Measurements from ENCODE around the gene KCNK10. TPM values are rescaled to one million over a fixed set of nuclear protein-coding genes. Genes with fewer than 3 reads are reported as not detected.
A peak's percentile ranks its signal among the peaks of the same experiment; 100 is the strongest.

Gene KCNK10
- total RNA-seq, 2 experiments from 2014 or later = not detected

GRCh38 chr14:88202286-88202685, 120.8 kb downstream of the KCNK10 start:
- H3K4me1 Mint-ChIP-seq (ENCODE audit: low read depth) = no peaks in the 10 kb centered on the region
- intact Hi-C loops (cut with micrococcal nuclease) = no loop called here
- H3K9me3 Mint-ChIP-seq = no peaks in the 10 kb centered on the region
- DNase-seq = no peak
- H3K36me3 Mint-ChIP-seq = no peaks in the 10 kb centered on the region
- POLR2A ChIA-PET = no interaction called here
- no peak overlapping the region for H3K27ac Mint-ChIP-seq
- no peak overlapping the region for H3K4me3 Mint-ChIP-seq
- H3K27me3 Mint-ChIP-seq = peaks cover 8% of the 10 kb centered on the region
- CTCF ChIA-PET = no interaction called here

DNA sequence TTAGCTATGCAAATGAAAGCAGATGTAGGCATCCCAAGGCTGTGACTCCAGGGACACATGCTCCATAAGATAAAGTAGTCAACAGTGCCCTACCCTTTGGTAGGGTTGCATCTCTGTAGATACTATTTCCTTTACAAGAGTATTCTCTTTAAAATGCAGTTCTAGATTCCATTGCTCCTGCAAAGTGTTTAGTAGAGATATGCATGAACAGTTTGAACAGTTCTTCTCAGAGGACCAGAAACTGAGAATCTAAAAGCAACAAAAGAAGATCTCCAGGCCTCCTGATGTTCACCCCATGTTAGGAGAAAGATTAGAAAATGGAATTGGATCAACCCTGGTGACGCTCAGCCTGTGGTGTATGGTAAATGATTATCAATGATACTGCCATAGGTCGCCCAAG, 121.2 kb downstream of the KCNK10 start:
- no peaks in the 10 kb centered on the region for H3K9me3 Mint-ChIP-seq
- ChIA-PET CTCF (no interaction called here), POLR2A (no interaction called here)
- DNase-seq = no peak
- peaks cover 8% of the 10 kb centered on the region for H3K27me3 Mint-ChIP-seq
- no peaks in the 10 kb centered on the region for H3K4me1 Mint-ChIP-seq (ENCODE audit: low read depth)
- H3K4me3 Mint-ChIP-seq = no peak overlapping the region
- intact Hi-C loops (cut with micrococcal nuclease) = no loop called here
- no peaks in the 10 kb centered on the region for H3K36me3 Mint-ChIP-seq
- no peak overlapping the region for H3K27ac Mint-ChIP-seq

- no peaks in the 10 kb centered on the region for H3K9me3 Mint-ChIP-seq
- peaks cover 17% of the 10 kb centered on the region for H3K27me3 Mint-ChIP-seq
- intact Hi-C loops (cut with micrococcal nuclease) = no loop called here
- ChIA-PET POLR2A (no interaction called here), CTCF (interaction anchor here (1.0 to 2.1 kb wide), 4 partner anchors 10 to 31 kb away, joined by 3 to 13 read pairs (median 8); no protein-coding TSS in a partner anchor)
- H3K4me3 Mint-ChIP-seq = no peak overlapping the region
- H3K36me3 Mint-ChIP-seq = no peaks in the 10 kb centered on the region
- H3K4me1 Mint-ChIP-seq (ENCODE audit: low read depth) = no peaks in the 10 kb centered on the region
- no peak for DNase-seq
- H3K27ac Mint-ChIP-seq = no peak overlapping the region
Measured at GRCh38 chr14:88199882-88200281, 123.2 kb downstream of the KCNK10 start.

DNA sequence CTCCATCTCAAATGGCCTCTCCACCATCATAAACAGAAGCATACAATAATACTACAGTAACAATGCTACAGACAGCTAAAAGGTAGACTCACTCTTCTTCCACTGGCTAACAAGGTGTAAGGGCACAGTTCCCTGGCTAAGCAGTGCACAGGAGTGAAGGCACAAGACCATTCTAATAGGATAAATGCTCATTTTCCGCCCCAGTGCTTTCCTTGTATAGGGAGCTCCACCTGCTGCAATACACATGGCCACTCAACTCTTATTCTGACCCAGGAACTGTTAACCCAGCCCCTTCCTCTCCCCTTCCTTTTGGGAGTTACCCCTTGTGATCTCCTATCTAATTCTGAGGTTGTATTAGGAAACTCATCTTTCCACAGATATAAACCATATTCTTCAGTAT, 124.6 kb downstream of the KCNK10 start:
- H3K9me3 Mint-ChIP-seq = no peaks in the 10 kb centered on the region
- no peaks in the 10 kb centered on the region for H3K4me1 Mint-ChIP-seq (ENCODE audit: low read depth)
- ChIA-PET CTCF (interaction anchor here (0.6 to 2.1 kb wide), 3 partner anchors 9 to 30 kb away, joined by 3 to 11 read pairs (median 5); no protein-coding TSS in a partner anchor), POLR2A (no interaction called here)
- H3K27ac Mint-ChIP-seq = no peak overlapping the region
- intact Hi-C loops (cut with micrococcal nuclease) = no loop called here
- no peak overlapping the region for H3K4me3 Mint-ChIP-seq
- peaks cover 24% of the 10 kb centered on the region for H3K27me3 Mint-ChIP-seq
- DNase-seq = no peak
- no peaks in the 10 kb centered on the region for H3K36me3 Mint-ChIP-seq

DNA sequence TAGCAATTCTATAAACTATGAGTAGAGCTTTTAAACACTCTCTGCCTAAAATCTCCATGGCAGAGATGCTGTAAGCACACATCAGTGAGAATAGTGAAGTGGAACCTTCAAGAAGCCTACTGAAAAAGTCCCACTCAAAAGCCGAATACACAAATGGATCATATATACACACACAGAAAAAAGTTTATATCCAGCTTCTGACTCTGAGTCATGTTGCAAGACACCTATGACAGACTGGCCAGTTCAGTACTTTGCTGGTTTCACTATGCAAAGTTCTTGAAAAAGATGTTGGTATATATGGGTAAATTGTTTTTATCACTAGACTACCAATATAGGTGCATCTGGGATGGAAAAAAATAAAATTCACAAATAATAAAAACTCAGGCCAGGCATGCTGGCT, 126.1 kb downstream of the KCNK10 start:
- no peak overlapping the region for H3K27ac Mint-ChIP-seq
- H3K36me3 Mint-ChIP-seq = no peaks in the 10 kb centered on the region
- intact Hi-C loops (cut with micrococcal nuclease) = no loop called here
- no peaks in the 10 kb centered on the region for H3K9me3 Mint-ChIP-seq
- no peak for DNase-seq
- H3K4me3 Mint-ChIP-seq = no peak overlapping the region
- no peaks in the 10 kb centered on the region for H3K4me1 Mint-ChIP-seq (ENCODE audit: low read depth)
- POLR2A ChIA-PET = no interaction called here
- peaks cover 26% of the 10 kb centered on the region for H3K27me3 Mint-ChIP-seq
- CTCF ChIA-PET = no interaction called here

- no peak for DNase-seq
- H3K27ac Mint-ChIP-seq = no peak overlapping the region
- peaks cover 30% of the 10 kb centered on the region for H3K27me3 Mint-ChIP-seq
- H3K9me3 Mint-ChIP-seq = no peaks in the 10 kb centered on the region
- ChIA-PET POLR2A (no interaction called here), CTCF (interaction anchor here (1.4 kb wide), 1 partner anchor 28 kb away, joined by 5 read pairs; no protein-coding TSS in a partner anchor)
- intact Hi-C loops (cut with micrococcal nuclease) = no loop called here
- H3K4me3 Mint-ChIP-seq = no peak overlapping the region
- no peaks in the 10 kb centered on the region for H3K36me3 Mint-ChIP-seq
- no peaks in the 10 kb centered on the region for H3K4me1 Mint-ChIP-seq (ENCODE audit: low read depth)
Measured at GRCh38 chr14:88196116-88196890, 126.8 kb downstream of the KCNK10 start.

DNA sequence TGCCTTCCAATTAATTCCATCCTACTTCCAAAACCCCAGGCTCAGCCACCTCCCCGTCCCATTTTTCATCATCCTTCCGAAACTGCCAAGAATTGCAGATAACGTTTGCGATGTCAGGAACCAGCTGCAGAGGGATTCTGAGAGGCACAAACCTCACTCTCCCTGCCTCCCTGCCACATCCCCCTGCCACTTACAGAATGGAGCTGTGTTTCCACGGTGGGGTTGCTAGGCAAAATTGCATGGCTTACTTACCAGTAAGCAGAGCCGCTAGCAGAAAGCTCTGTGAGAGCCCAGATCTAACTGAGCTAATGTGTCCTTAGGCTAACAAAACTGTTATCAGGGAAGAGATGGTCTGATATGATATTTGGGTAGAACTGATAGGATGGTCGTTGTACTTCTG, 127.4 kb downstream of the KCNK10 start:
- Mint-ChIP-seq H3K27me3 (peaks cover 30% of the 10 kb centered on the region), H3K4me1 (ENCODE audit: low read depth) (no peaks in the 10 kb centered on the region), H3K4me3 (no peak overlapping the region), H3K9me3 (no peaks in the 10 kb centered on the region), H3K36me3 (no peaks in the 10 kb centered on the region), H3K27ac (no peak overlapping the region)
- CTCF ChIA-PET = interaction anchor here (0.9 to 1.6 kb wide), 3 partner anchors 26 to 39 kb away, joined by 3 to 5 read pairs (median 3); no protein-coding TSS in a partner anchor
- intact Hi-C loops (cut with micrococcal nuclease) = no loop called here
- no peak for DNase-seq
- POLR2A ChIA-PET = no interaction called here

- Mint-ChIP-seq H3K9me3 (no peaks in the 10 kb centered on the region), H3K4me3 (no peak overlapping the region), H3K27me3 (peaks cover 30% of the 10 kb centered on the region), H3K36me3 (no peaks in the 10 kb centered on the region), H3K27ac (no peak overlapping the region), H3K4me1 (ENCODE audit: low read depth) (no peaks in the 10 kb centered on the region)
- DNase-seq = no peak
- intact Hi-C loops (cut with micrococcal nuclease) = no loop called here
- ChIA-PET CTCF (interaction anchor here (1.6 kb wide), 1 partner anchor 25 kb away, joined by 3 read pairs; no protein-coding TSS in a partner anchor), POLR2A (no interaction called here)
Measured at GRCh38 chr14:88194531-88194930, 128.5 kb downstream of the KCNK10 start.

- Mint-ChIP-seq H3K36me3 (no peaks in the 10 kb centered on the region), H3K4me3 (no peak overlapping the region), H3K9me3 (no peaks in the 10 kb centered on the region), H3K27me3 (peaks cover 32% of the 10 kb centered on the region), H3K27ac (no peak overlapping the region), H3K4me1 (ENCODE audit: low read depth) (peaks cover 4% of the 10 kb centered on the region)
- ChIA-PET CTCF (interaction anchor here (4.3 kb wide), 1 partner anchor 43 kb away, joined by 46 read pairs; no protein-coding TSS in a partner anchor), POLR2A (no interaction called here)
- intact Hi-C loops (cut with micrococcal nuclease) = no loop called here
- no peak for DNase-seq
Measured at GRCh38 chr14:88191605-88192004, 131.5 kb downstream of the KCNK10 start.

DNA sequence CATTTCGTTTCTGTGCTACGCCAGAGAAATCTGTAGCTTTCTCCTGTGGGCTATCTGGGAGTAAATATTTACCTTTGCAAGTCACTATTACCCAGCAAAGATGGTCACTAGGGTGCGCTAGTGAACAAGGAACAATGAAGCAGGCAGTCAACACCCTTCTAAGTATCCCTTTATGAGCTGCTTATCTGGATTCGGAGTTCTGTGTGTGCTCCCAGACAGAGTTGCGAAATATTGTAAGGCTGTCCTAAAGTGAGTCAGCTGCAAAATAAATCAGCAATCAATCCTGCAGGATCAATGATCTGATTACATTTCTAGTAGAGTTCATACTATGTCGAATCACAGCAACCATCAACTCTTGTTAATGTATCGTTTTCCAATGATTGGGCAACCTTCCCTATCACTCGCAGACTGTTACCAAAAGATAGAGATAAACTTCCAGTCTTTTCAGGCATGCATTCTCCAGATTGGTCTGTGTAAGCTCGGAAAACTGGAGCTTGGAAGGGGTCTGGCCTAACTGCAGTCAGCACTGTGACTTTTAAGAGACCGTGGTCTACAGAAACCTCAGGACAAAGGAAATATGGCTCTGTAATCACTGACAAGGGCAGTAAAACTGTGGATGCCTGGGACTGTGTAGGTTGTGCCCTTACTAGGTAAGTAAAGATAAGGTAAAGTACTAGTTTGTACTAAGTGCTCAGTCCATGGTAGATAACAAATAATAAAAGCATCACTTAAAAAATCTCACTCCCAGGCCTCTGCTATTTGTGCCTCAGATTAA, 133.5 kb downstream of the KCNK10 start:
- intact Hi-C loops (cut with micrococcal nuclease) = loop anchor here (1.0 to 10.0 kb wide), 2 partner anchors 45 to 195 kb away; partner anchors contain the start of gene SPATA7
- ChIA-PET CTCF (interaction anchor here (0.7 to 4.3 kb wide), 27 partner anchors 9 to 411 kb away, joined by 3 to 46 read pairs (median 4); partner anchors contain the start of gene GALC), POLR2A (no interaction called here)
- DNase-seq = peak; percentile 64
- Mint-ChIP-seq H3K36me3 (no peaks in the 10 kb centered on the region), H3K27me3 (peaks cover 20% of the 10 kb centered on the region), H3K27ac (no peak overlapping the region), H3K4me1 (ENCODE audit: low read depth) (peaks cover 4% of the 10 kb centered on the region), H3K9me3 (no peaks in the 10 kb centered on the region), H3K4me3 (no peak overlapping the region)

GRCh38 chr14:88188745-88189416, 134.2 kb downstream of the KCNK10 start:
- no peaks in the 10 kb centered on the region for H3K36me3 Mint-ChIP-seq
- H3K27ac Mint-ChIP-seq = no peak overlapping the region
- H3K4me3 Mint-ChIP-seq = no peak overlapping the region
- CTCF ChIA-PET = interaction anchor here (0.7 to 4.3 kb wide), 26 partner anchors 10 to 412 kb away, joined by 3 to 46 read pairs (median 4); partner anchors contain the start of gene GALC
- peaks cover 4% of the 10 kb centered on the region for H3K4me1 Mint-ChIP-seq (ENCODE audit: low read depth)
- no peak for DNase-seq
- POLR2A ChIA-PET = no interaction called here
- intact Hi-C loops (cut with micrococcal nuclease) = loop anchor here (1.0 to 10.0 kb wide), 2 partner anchors 45 to 196 kb away; partner anchors contain the start of gene SPATA7
- peaks cover 15% of the 10 kb centered on the region for H3K27me3 Mint-ChIP-seq
- no peaks in the 10 kb centered on the region for H3K9me3 Mint-ChIP-seq

DNA sequence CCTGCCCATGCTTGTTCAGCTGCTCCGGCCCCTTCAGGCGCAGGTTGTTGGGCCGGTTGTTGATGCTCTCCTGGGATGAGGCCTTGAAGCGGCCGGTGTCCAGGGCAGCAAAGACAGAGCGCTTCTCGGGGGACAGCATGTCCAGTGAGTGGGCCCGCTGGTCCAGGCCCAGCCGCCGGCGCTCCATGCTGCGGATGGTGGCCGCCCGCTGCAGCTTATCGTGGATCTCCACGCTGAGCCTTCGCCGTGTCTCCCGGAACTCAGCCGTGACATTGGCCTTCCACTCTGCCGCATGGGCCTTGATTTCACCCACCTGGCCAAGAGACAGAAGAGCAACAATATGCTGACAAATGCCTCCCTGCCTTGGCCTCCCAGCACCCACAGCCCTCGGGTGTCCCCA, 137.2 kb downstream of the KCNK10 start:
- no peak for DNase-seq
- no peak overlapping the region for H3K4me3 Mint-ChIP-seq
- no peaks in the 10 kb centered on the region for H3K36me3 Mint-ChIP-seq
- H3K4me1 Mint-ChIP-seq (ENCODE audit: low read depth) = peaks cover 7% of the 10 kb centered on the region
- H3K27me3 Mint-ChIP-seq = peaks cover 4% of the 10 kb centered on the region
- POLR2A ChIA-PET = no interaction called here
- CTCF ChIA-PET = interaction anchor here (0.9 kb wide), 1 partner anchor 17 kb away, joined by 3 read pairs; no protein-coding TSS in a partner anchor
- intact Hi-C loops (cut with micrococcal nuclease) = loop anchor here (10.0 kb wide), 1 partner anchor 199 kb away; the partner anchor contains the start of gene SPATA7
- no peak overlapping the region for H3K27ac Mint-ChIP-seq
- H3K9me3 Mint-ChIP-seq = no peaks in the 10 kb centered on the region
